ENCODE measurements around the gene BCDIN3D.

GRCh38 chr12:49827401-49828099 is 15.4 kb downstream of the BCDIN3D start:
- TF ChIP-seq CTCF (IDR thresholded peaks at IDR 0.05) (no peak), POLR2A (IDR thresholded peaks at IDR 0.05) (peak in 2 of 3 donors; percentile 37 to 38)
